ENCODE results near the gene IGSF22.
"Not testable (repeated sequence)": the region's sequence is repeated elsewhere in the genome, so short reads cannot be mapped to it uniquely, and the experiment has no call there.

The IGSF22 gene

GRCh38 chr11:18681949-18682348 lies 44.0 kb downstream of the IGSF22 start:
- DNase-seq: not testable (repeated sequence)

GRCh38 chr11:18677560-18677959 lies 48.4 kb downstream of the IGSF22 start:
- no peak for DNase-seq

- no peak for DNase-seq
Measured at GRCh38 chr11:18676803-18677202, 49.2 kb downstream of the IGSF22 start.

GRCh38 chr11:18672209-18672608 lies 53.8 kb downstream of the IGSF22 start:
- peak; percentile 73 for DNase-seq

- DNase-seq: no peak
Measured at GRCh38 chr11:18671246-18671645, 54.7 kb downstream of the IGSF22 start.

- no peak for DNase-seq
Measured at GRCh38 chr11:18669711-18670110, 56.3 kb downstream of the IGSF22 start.

GRCh38 chr11:18669219-18669596 lies 56.8 kb downstream of the IGSF22 start:
- DNase-seq: peak; percentile 39

GRCh38 chr11:18668131-18668530 lies 57.9 kb downstream of the IGSF22 start:
- no peak for DNase-seq

GRCh38 chr11:18665353-18665872 lies 60.6 kb downstream of the IGSF22 start:
- DNase-seq: not testable (repeated sequence)

- DNase-seq: no peak
Measured at GRCh38 chr11:18657673-18658072, 68.3 kb downstream of the IGSF22 start.
